NCI-H2196 (cell line): ENCODE results near the gene ATP13A1.
"Not testable (repeated sequence)": the region's sequence is repeated elsewhere in the genome, so short reads cannot be mapped to it uniquely, and the experiment has no call there.

ENCODE experiments used
- DNase-seq: peaks from one replicate; lab custom pipeline; 2025; ENCODE audit not compliant: unreplicated experiment; lab: John Stamatoyannopoulos, UW

The ATP13A1 gene

DNA sequence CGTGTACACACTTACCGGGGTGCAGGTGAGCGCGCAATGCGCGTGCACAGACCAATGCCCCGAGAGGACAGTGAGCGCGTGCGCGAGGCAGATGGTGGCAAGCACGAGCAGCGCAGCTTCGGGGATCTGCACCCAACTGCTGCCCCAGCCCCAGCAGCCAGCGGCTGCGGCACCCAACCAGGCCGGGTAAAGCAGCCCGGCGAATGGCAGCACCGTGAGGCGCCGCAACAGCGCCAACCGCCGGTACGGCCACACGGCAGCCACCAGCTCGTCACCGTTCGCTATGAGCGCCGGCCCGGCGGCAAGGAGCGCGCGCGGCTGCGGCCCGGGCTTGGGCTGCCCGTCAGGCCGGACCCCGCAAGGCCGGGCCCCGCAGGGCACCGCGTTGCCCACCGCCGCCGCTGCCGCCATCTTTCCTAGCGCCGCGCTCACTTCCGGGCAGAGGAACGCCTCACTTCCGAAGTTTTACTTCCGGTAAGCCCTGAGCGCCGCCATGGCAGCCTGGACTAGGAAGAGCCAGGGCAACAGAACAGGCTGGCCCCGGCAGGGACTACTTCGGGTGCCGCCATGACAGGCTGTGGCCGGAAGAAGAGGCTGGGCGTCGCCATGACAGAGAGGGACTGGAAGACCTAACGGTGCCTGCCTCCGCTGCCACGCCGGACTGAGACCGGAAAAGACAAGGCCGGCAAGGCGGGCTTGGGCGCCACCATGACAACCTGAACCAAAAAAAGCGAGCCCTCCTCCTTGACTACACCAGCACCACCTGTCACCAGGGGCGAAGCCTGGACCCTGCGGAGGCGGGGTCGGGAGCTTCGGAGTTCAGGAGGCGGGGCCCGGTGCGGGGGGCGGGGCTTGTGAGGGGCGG is at the start of gene ATP13A1:
TSS of gene ATP13A1 (minus strand) at position 421 of the 865 bp plus-strand sequence. CDS start at position 411, 10 bp downstream.
- peak; percentile 98 for DNase-seq

DNA sequence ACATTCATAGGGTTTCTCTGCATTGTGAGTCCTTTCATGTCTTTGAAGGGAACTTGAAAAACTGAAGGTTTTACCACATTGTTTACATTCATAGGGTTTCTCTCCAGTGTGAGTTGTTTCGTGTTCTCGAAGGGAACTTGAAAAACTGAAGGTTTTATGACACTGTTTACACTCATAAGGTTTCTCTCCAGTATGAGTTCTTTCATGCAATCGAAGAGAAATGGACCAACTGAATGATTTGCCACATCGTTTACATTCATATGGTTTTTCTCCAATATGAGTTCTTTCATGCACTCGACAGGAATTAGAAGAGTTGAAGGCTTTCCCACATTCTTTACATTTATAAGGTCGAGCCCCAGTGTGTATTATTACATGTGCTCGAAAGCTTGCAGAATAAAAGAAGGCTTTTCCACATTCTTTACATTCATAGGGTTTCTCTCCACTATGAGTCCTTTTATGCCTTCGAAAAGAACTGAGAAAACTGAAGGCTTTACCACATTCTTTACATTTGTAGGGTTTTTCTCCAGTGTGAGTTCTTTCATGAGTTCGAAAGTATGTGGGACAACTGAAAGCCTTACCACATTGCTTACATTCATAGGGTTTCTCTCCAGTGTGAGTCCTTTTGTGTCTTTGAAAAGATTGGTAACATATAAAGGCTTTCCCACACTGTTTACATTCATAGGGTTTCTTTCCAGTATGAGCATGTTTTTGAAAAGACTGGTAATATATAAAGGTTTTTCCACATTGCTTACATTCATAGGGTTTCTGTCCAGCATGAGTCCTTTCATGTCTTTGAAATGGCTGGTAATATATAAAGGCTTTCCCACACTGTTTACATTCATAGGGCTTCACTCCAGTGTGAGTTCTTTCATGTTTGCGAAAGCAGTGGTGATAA is 48.7 kb upstream of the ATP13A1 start:
- no peak for DNase-seq

DNA sequence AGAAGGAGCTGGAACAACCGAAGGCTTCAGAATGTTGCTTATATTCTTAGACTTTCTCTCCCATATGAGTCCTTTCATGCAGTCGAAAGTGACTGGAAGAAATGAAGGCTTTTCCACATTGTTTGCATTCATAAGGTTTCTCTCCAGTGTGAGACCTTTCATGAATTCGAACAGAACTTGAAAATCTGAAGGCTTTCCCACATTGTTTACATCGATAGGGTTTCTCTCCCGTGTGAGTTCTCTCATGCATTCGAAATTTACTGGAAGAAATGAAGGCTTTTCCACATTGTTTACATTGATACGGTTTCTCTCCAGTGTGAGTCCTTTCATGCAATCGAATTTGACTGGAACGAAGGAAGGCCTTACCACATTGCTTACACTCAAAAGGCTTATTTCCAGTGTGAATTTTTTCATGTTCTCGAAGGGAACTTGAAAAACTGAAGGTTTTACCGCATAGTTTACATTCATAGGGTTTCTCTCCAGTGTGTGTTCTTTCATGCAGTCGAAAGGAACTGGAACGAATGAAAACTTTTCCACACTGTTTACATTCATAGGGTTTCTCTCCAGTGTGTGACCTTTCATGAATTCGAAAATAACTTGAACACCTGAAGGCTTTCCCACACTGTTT is 47.9 kb upstream of the ATP13A1 start:
- no peak for DNase-seq

DNA sequence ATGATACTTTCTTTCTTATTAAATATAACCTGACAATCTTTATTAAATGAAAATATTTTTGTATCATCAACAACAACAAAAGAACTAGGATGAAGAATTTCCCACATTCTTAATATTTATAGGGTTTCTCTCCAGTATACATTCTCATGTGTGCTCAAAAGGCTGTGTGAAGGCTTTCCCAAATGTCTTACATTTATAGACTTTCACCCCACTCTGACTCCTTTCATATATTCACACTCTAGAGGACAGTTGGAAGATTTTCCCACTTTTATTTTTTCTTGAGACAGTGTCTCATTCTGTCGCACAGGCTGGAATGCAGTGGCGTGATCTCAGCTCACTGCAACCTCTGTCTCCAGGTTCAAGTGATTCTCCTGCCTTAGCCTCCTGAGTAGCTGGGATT is 47.0 kb upstream of the ATP13A1 start:
- DNase-seq: no peak

DNA sequence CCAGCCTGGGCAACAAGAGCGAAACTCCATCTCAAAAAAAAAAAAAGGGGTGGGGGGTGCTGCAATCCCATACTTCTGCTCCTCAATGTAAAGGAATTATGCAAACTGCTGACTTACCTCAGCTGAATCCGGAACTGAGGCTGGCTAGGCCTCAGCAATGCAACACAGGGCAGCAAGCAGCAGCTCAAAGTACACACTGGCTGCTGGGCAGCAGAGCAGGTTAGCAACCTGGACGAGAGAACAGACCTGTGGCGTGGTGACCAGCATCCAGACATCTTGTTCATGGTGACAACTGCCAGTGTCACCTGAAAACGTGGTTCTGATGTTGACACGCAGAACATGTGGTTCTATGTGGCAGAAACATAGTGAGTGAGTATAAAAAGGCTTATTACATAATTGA is 41.4 kb upstream of the ATP13A1 start:
- DNase-seq: no peak

DNA sequence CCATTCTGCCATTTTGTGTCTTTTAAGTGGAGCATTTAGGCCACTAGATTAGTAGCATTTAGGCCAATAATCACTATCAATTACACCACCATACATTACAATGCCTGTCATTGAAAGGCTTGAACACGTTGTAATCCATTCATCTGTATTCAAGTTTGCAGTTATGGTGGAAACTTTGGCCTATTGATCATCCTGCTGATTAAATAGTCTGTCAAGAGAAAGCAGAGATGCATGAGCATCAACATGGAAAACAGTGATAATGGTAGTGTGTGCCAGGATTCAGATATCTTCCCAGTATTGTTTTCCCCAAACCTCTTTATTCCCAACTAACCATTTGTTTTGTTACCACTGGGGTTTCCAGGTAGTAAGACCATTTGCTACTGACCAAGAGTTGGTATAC is 37.0 kb upstream of the ATP13A1 start:
- DNase-seq: not testable (repeated sequence)

DNA sequence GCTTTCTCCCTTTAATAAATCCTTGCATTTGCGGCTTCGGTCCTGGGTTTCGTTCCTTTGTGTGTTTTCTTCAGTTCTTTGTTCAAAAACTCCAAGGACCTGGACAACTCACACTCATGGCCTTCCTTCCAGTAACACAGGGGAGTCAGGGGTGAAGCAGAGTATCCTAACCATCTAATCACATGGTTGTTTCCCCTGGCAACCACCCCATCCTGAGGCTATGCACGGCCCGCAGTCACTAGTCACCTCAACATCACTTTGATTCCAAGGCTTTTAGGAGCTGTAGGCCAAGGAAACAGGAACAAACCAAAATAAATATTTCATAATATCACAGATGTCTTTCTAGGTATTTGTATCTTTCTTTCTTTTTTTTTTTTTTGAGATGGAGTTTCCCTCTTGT is 34.1 kb upstream of the ATP13A1 start:
- DNase-seq: no peak

DNA sequence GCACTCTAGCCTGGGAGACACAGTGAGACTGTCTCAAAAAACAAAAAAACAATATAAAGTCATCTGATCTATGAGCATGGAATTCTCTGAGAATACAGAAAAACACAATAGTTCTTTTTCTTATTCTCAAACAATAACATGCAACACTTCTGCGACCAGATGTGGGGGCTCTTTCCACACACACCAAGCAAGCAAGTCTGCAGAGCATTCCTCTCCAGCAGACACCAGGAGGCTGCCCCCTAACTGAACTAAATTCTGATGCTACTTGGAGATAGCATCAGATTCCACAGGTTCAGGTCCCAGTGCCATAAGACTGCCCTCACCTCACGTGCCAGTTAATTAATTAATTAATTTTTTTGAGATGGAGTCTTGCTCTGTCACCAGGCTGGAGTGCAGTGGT is 32.9 kb upstream of the ATP13A1 start:
- no peak for DNase-seq

DNA sequence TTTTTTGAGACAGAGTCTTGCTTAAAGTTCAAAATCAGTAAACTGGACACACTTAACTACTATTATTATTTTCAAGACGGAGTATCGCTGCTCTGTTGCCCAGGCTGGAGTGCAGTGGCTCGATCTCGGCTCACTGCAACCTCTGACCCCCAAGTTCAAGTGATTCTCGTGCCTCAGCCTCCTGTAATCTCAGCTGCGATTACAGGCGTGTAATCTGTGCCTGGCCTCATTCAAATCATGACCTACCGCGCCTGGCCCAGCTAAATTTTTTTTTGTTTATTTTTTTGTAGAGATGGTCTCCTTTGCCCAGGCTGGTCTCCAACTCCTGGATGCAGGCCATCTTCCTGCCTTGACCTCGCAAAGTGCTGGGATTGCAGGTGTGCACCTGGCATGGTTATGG is 28.2 kb upstream of the ATP13A1 start:
- no peak for DNase-seq

DNA sequence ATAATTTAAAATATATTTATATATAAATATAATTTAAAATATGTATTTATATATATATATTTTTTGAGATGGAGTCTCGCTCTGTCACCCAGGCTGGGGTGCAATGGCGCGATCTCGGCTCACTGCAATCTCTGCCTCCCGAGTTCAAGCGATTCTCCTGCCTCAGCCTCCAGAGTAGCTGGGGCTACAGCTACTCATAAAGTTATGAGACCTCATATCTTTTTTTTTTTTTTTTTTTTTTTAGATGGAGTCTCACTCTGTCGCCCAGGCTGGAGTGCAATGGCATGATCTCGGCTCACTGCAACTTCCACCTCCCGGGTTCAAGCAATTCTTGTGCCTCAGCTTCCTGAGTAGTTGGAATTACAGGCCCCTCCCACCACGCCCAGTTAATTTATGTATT is 25.5 kb upstream of the ATP13A1 start:
- DNase-seq: not testable (repeated sequence)

DNA sequence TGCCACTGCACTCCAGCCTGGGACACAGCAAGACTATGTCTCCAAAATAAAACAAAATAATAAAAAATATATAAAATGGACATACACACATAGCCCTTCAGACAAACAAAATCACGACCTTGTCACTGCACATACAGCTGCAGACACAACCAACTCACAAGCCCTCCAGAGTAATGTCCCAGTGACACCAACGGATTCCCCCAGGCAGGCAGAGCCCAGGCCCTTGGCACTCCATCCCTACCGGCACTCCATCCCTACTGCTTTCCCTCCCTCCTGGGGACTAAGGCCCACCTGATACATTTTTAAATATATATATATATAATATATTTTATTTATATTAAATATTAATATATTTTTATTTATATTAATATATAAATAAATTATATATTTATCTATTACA is 23.6 kb upstream of the ATP13A1 start:
- no peak for DNase-seq

DNA sequence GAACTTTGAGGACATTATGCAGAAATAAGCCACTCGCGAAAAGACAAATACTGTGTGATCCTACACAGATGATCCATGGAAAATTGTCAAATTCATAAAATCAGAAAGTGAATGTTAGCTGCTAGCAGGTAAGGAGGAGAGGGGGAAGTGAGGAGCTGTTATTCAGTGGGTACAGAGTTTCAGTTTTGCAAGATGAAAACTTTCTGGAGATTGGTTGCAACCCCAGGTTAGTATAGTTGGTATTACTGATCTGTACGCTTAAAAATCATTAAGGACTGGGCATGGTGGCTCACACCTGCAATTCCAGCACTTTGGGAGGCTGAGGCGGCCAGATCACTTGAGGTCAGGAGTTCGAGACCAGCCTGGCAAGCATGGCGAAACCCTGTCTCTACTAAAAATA is 23.1 kb upstream of the ATP13A1 start:
- DNase-seq: no peak

DNA sequence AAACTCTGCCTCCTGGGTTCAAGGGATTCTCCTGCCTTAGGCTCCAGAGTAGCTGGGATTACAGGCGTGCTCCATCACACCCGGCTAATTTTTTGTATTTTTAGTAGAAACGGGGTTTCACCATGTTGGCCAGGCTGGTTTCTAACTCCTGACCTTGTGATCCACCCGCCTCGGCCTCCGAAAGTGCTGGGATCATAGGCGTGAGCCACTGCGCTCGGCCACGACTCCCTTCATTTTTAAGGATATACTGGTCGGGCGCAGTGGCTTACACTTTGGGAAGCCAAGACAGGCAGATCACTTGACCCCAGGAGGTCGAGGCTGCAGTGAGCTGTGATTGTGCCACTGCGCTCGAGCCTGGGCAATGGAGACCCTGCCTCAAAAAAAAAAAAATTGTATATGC is 22.6 kb upstream of the ATP13A1 start:
- DNase-seq: not testable (repeated sequence)

DNA sequence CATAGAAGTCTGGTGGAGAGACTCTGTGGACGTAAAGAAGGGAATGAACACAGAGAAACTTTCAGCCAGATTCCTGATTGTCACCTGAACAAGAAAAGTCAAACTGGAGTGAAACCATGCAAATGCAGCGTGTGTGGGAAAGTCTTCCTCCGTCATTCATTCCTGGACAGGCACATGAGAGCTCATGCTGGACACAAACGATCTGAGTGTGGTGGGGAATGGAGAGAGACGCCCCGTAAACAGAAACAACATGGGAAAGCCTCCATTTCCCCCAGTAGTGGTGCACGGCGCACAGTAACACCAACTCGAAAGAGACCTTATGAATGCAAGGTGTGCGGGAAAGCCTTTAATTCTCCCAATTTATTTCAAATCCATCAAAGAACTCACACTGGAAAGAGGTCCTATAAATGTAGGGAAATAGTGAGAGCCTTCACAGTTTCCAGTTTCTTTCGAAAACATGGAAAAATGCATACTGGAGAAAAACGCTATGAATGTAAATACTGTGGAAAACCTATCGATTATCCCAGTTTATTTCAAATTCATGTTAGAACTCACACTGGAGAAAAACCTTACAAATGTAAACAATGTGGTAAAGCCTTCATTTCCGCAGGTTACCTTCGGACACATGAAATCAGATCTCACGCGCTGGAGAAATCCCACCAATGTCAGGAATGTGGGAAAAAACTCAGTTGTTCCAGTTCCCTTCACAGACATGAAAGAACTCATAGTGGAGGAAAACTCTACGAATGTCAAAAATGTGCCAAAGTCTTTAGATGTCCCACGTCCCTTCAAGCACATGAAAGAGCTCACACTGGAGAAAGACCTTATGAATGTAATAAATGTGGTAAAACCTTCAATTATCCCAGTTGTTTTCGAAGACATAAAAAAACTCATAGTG is 15.9 kb upstream of the ATP13A1 start:
- no peak for DNase-seq

DNA sequence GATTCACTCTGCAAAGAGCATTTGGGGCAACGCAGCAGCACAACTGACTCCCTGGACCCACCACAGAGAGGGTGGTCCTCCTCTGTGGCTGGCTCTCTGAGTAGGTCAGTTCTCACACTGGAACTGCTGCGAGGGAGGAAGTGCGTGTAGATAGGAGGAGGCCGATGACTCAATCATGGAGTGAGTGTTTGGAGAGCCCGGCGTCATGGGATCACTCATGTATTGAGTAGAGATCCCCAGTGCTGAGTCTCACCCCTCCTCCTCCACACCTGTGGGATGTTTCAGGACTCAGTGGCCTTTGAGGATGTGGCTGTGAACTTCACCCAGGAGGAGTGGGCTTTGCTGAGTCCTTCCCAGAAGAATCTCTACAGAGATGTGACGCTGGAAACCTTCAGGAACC is 14.1 kb upstream of the ATP13A1 start:
- no peak for DNase-seq

DNA sequence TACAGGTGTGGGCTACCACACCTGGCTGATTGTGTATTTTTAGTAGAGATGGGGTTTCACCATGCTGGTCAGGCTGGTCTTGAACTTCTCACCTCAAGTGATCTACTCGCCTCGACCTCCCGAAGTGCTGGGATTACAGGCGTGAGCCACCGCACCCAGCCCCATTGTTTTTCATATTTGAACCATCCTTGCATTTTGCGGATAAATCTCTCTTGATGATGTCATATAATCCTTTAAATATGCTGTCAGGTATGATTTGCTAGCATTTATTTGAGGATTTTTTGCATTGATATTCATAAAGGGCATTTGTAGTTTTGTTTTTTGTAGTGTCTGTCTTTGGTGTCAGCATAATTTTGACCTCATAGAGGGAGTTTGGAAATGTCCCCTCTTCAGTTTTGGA is 10.8 kb upstream of the ATP13A1 start:
- no peak for DNase-seq

DNA sequence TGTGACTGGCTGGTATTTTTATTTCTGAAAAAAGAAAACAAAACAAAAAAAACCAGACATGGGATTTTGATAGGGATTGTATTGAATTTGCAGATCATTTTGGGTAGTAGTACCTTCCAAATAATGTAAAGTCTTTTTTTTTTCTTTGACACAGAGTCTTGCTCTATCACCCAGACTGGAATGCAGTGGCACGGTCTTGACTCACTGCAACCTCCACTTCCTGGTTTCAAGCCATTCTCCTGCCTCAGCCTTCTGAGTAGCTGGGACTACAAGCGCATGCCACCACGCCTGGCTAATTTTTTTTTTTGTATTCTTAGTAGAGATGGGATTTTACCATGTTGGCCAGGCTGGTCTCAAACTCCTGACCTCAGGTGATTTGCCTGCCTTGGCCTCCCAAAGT is 9.3 kb upstream of the ATP13A1 start:
- no peak for DNase-seq

DNA sequence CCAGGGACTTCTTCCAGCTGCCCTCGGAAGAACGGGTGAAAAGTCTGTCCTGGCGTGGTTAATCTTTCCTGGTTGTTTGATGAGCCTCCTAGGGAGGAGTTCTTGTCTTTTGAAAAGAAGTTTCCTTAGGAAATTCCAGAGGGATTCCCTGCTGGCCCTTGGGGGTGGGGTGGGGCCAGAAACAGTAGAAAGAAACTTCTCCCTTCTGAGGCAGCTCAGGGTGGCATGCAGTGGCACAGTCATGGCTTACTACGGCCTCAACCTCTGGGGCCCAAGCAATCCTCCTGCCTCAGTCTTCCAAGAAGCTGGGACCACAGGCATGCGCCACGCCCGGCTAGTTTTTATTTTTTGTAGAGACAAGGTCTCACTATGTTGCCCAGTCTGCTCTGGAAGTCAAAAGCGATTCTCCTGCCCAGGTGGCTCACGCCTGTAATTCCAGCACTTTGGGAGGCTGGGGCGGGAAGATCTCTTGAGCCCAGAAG is 6.6 kb upstream of the ATP13A1 start:
- DNase-seq: no peak

DNA sequence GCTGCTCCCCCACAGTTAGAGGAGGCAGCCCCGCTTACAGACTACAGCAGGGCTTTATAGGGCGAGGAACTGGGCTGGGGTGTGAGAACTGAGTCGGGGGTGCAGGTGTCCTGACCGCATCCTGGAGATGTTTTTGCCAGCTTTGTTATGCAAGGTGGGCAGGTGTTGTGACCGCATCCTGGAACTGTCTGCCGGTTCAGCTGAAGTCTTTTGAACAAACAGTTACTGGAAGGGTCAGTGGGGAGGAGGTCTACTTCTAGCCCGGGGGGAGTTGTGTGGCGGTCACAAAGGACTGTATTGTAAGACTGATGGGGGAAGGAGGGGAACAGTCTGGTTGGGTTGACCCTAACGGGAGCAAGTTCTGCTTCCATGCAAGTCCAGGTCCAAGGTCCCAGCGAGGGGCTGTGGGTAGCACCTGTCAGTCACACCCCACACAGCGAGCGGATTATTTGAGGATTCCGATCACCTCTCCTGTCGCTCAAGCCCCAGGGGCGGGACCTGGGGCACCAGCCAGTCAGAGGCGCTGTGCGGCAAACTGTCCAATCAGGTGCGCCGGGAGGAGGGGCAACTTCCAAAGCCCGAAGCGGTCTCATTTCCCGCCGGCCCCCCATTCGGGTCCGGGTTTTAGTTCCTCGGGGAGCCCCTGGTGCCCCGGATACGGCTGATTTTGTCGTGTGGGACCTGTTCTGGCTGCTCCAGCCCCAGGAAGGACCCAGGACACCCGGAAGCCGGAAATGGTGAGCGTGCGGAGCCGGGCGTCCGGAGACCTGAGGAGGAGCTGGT is 4.9 kb upstream of the ATP13A1 start, which contains the start of gene ZNF101:
TSS of gene ZNF101 (plus strand) at position 610 of the 783 bp plus-strand sequence. CDS start at position 735, 125 bp downstream.
- DNase-seq: peak; percentile 92
